Progenitor cell of endocrine pancreas (in vitro differentiated cells): ENCODE measurements around the gene CIAO1. TPM values are rescaled to one million over a fixed set of nuclear protein-coding genes. Genes with fewer than 3 reads are reported as not detected.

ENCODE experiments used
- DNase-seq: peaks from one replicate; pipeline ENCODE4 v3.0.0; 2021; ENCODE audit warnings: low spot score; ENCODE audit not compliant: unreplicated experiment
- H3K27ac Mint-ChIP-seq: 2 replicates; pipeline ENCODE4 v1.8.0; 2021; ENCODE audit warnings: mild to moderate bottlenecking, moderate library complexity, mixed read lengths
- H3K27me3 Mint-ChIP-seq: 2 replicates; pipeline ENCODE4 v1.8.0; 2021; ENCODE audit warnings: mixed read lengths
- H3K36me3 Mint-ChIP-seq: 2 replicates; pipeline ENCODE4 v1.8.0; 2022; ENCODE audit warnings: mixed read lengths; ENCODE audit not compliant: insufficient read depth
- H3K4me1 Mint-ChIP-seq: 2 replicates; pipeline ENCODE4 v1.8.0; 2021; ENCODE audit warnings: low read depth, mixed read lengths
- H3K4me3 Mint-ChIP-seq: 2 replicates; pipeline ENCODE4 v1.8.0; 2021; ENCODE audit warnings: low read depth, mild to moderate bottlenecking, moderate library complexity, mixed read lengths
- H3K9me3 Mint-ChIP-seq: 2 replicates; pipeline ENCODE4 v1.8.0; 2021; ENCODE audit warnings: low read depth, mixed read lengths
- CTCF ChIP-seq: fragments of 200-600 bp; sonication (generic); IDR thresholded peaks from one replicate; pipeline ENCODE4 v1.5.0; 2021; ENCODE audit warnings: antibody characterized with exemption, mild to moderate bottlenecking; ENCODE audit not compliant: unreplicated experiment
- total RNA-seq: library from RNA; stranded (reverse); gene quantifications from 2 replicates; pipeline ENCODE4 v1.2.1, GENCODE V29; 2021

The CIAO1 gene
- total RNA-seq, 1 donor from 2014 or later, result 77.1 TPM

GRCh38 chr2:96305091-96305978 lies 39.3 kb downstream of the CIAO1 start, which contains the start of gene SNRNP200:
SNRNP200 (minus strand) TSS chr2:96305546; CDS start chr2:96305437, 109 bp downstream.
- Mint-ChIP-seq H3K4me1 (peaks cover 21% of the 10 kb centered on the region), H3K9me3 (no peaks in the 10 kb centered on the region), H3K27me3 (peaks cover 3% of the 10 kb centered on the region), H3K27ac (peak within 1 kb of the TSS; percentile 99), H3K4me3 (peak within 1 kb of the TSS; percentile 100), H3K36me3 (peaks cover 22% of the 10 kb centered on the region)
- TF ChIP-seq CTCF, result no peak
- DNase-seq, result peak; percentile 63

DNA sequence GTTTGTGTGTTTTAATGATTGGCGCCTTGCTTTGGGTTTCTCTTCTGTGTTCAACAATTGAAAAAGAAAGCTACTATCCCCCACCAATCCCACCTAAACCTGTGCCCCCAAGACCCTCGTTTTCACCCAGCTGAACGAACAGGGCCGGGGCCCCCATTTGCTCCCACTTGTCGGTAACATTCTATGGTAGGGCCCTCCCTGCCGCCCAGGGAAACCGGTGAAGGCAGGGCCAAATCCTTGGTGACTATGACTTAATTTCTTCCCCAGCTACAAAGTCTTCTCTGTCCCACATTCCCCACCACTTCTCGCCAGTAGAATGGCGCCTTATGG lies 39.9 kb downstream of the CIAO1 start:
- H3K4me3 Mint-ChIP-seq, result peak overlapping the region; percentile 100
- peak overlapping the region; percentile 99 for H3K27ac Mint-ChIP-seq
- H3K4me1 Mint-ChIP-seq, result peaks cover 21% of the 10 kb centered on the region
- no peaks in the 10 kb centered on the region for H3K9me3 Mint-ChIP-seq
- peaks cover 20% of the 10 kb centered on the region for H3K36me3 Mint-ChIP-seq
- no peak for DNase-seq
- H3K27me3 Mint-ChIP-seq, result peaks cover 3% of the 10 kb centered on the region
- no peak for TF ChIP-seq CTCF

DNA sequence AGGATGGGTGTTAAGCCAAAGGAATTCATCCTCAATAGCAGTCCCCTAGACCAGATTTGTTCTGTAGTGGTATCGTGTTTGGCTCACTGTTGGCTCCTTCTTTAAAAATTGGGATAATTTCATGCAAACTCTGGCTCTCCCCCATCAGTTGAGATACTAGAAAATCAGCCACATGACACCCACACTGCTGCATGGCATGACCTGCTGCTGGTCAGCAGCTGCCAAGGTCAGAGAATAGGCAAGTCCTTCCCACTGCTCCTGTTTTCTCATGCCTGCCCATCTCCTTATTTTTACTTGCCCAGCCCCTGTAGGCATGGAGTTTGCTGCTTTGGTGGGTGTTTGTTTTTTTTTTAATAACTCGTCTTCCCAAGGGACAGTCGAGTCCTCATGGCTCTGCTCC lies 40.3 kb downstream of the CIAO1 start:
- H3K4me3 Mint-ChIP-seq, result peak overlapping the region; percentile 100
- H3K27ac Mint-ChIP-seq, result peak overlapping the region; percentile 99
- H3K4me1 Mint-ChIP-seq, result peaks cover 21% of the 10 kb centered on the region
- H3K9me3 Mint-ChIP-seq, result no peaks in the 10 kb centered on the region
- no peak for TF ChIP-seq CTCF
- peaks cover 3% of the 10 kb centered on the region for H3K27me3 Mint-ChIP-seq
- no peak for DNase-seq
- peaks cover 17% of the 10 kb centered on the region for H3K36me3 Mint-ChIP-seq

DNA sequence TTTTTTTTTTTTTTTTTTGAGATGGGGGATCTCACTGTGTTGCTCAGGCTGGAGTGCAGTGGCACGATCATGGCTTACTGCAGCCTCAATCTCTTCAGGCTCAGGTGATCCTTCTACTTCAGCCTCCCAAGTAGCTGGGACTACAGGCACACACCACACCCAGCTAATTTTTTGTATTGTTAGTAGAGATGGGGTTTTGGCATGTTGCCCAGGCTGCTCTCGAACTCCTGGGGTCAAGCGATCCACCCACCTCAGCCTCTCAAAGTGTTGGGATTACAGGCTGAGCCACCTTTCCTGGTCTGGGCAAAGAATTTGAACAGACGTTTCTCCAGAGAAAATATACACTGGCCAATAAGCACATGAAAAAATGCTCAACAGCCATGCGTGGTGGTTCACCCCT lies 42.2 kb downstream of the CIAO1 start:
- Mint-ChIP-seq H3K9me3 (no peaks in the 10 kb centered on the region), H3K36me3 (peaks cover 9% of the 10 kb centered on the region), H3K27ac (no peak overlapping the region), H3K4me3 (no peak overlapping the region), H3K4me1 (peaks cover 21% of the 10 kb centered on the region), H3K27me3 (peaks cover 12% of the 10 kb centered on the region)
- DNase-seq, result no peak
- no peak for TF ChIP-seq CTCF

DNA sequence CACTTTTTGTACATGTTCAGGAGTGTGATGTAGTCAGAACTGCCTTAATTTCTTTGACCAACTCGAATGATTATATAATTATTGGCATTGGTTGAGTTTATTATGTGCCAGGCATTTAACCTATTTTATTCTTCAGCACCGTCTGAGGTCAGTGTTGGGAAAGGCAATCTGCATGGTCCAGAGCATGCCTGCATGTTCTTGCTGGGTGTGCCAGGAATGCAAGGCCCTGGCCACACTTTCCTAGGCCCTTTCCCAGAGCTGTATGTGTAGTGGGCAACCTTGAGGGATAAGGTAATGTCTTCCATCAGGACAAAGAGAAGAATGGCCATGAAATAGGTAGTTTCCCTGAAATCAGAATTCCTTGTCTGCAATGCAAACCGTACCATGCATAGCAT lies 49.0 kb downstream of the CIAO1 start:
- Mint-ChIP-seq H3K27me3 (peaks cover 33% of the 10 kb centered on the region), H3K27ac (no peak overlapping the region), H3K4me3 (no peak overlapping the region), H3K36me3 (no peaks in the 10 kb centered on the region), H3K9me3 (no peaks in the 10 kb centered on the region), H3K4me1 (no peaks in the 10 kb centered on the region)
- TF ChIP-seq CTCF, result no peak
- DNase-seq, result no peak
